PC-9 (cell line): ENCODE measurements around the gene GDPD4.

Source experiments
- EZH2 ChIP-seq: fragments of 200-600 bp; sonication (generic); IDR thresholded peaks from 2 replicates; pipeline ENCODE4 v1.8.0; 2017; ENCODE audit warnings: antibody characterized with exemption, low read depth
- TF ChIP-seq, protein P1 (sequence below): fragments of 200-600 bp; sonication (generic); conservative IDR thresholded peaks from 2 replicates; pipeline ENCODE4 v1.6.1; 2017; ENCODE audit warnings: mixed run types, antibody characterized with exemption, mild to moderate bottlenecking, moderate library complexity

DNA sequence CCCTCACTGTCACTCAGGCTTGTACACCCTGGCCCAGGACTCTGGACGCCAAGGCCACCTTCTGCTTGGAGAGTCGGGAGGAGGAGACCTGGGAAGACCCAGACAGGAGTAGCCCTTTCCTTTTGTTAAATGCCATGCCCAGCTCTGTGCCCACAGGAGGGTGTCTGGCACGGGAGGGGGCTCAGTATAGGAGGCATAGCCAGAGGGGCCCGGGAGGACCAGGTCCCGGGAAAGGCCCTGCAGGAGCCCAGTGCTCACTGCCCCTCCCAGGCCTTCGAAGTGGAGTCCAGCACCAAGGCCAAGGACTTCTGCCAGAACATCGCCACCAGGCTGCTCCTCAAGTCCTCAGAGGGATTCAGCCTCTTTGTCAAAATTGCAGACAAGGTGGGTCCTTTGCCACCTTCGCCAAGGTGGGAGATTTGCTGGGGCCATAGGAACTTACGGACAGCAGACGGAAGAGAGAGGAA lies 94.4 kb downstream of the GDPD4 start:
- TF ChIP-seq EZH2, result no peak
- TF ChIP-seq, protein P1, sequence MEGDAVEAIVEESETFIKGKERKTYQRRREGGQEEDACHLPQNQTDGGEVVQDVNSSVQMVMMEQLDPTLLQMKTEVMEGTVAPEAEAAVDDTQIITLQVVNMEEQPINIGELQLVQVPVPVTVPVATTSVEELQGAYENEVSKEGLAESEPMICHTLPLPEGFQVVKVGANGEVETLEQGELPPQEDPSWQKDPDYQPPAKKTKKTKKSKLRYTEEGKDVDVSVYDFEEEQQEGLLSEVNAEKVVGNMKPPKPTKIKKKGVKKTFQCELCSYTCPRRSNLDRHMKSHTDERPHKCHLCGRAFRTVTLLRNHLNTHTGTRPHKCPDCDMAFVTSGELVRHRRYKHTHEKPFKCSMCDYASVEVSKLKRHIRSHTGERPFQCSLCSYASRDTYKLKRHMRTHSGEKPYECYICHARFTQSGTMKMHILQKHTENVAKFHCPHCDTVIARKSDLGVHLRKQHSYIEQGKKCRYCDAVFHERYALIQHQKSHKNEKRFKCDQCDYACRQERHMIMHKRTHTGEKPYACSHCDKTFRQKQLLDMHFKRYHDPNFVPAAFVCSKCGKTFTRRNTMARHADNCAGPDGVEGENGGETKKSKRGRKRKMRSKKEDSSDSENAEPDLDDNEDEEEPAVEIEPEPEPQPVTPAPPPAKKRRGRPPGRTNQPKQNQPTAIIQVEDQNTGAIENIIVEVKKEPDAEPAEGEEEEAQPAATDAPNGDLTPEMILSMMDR, result no peak
